NK-92 (cell line): ENCODE measurements around the gene KDF1.
"Not testable (repeated sequence)": the region's sequence is repeated elsewhere in the genome, so short reads cannot be mapped to it uniquely, and the experiment has no call there.

Experiments
- DNase-seq: peaks from one replicate; lab custom pipeline; 2025; ENCODE audit not compliant: unreplicated experiment; lab: John Stamatoyannopoulos, UW

Gene KDF1

GRCh38 chr1:26994020-26994786, 33.9 kb upstream of the KDF1 start:
- no peak for DNase-seq

DNA sequence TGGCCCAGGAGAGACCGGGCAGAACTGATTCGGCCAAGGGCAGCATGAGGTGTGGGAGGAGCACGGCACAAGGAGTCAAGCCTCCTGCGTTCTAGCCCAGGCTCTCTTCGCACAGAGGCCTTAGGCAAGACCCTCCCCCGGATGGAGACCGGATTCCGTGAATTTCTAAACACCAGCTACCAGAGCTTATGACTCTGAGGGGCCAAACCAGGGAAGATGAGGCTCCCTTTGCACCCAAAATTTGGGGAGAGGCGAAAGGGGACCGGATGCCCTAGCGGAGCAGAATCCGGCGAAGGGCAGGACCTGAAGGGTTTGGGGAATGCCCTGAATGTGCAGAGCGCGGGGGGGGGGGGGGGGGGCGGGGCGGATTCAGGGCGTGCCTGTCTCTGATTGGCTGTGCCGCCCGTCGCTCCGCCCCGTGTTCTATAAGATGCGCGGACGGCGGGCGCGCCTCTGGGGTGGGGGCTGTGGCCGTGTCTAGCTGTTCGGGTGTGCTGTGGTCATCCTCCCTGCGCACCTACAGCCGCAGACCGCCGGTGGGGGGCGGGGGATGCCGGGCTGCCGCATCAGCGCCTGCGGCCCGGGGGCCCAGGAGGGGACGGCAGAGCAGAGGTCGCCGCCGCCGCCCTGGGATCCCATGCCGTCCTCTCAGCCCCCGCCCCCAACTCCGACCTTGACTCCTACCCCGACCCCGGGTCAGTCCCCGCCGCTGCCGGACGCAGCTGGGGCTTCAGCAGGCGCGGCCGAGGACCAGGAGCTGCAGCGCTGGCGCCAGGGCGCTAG, 33.2 kb upstream of the KDF1 start, which contains the start of gene TRNP1:
Gene TRNP1, plus strand, starts transcription at position 456 of the 783 bp plus-strand sequence. Its CDS starts 95 bp downstream, at position 551.
- DNase-seq = no peak

GRCh38 chr1:26991310-26992116, 31.2 kb upstream of the KDF1 start:
- DNase-seq = no peak

DNA sequence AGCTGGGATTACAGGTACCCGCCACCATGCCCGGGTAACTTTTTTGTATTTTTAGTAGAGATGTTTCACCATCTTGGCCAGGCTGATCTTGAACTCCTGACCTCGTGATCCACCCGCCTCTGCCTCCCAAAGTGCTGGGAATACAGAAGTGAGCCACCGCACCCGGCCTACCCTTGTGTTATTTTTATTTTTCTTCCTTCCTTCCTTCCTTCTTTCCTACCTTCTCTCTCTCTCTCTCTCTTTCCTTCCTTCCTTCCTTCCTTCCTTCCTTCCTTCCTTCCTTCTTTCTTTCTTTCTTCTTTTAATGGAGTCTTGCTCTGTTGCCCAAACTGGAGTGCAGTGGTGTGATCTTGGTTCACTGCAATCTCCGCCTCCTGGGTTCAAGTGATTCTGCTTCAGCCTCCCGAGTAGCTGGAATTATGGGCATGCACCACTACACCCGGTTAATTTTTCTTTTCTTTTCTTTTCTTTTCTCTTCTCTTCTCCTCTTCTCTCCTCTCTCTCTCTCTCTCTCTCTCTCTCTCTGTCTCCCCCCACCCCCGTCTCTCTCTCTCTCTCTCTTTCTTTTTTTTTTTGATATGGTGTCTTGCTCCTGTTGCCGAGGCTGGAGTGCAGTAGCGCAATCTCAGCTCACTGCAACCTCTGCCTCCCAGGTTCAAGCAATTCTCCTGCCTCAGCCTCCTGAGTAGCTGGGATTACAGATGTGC, 29.3 kb upstream of the KDF1 start:
- not testable (repeated sequence) for DNase-seq

DNA sequence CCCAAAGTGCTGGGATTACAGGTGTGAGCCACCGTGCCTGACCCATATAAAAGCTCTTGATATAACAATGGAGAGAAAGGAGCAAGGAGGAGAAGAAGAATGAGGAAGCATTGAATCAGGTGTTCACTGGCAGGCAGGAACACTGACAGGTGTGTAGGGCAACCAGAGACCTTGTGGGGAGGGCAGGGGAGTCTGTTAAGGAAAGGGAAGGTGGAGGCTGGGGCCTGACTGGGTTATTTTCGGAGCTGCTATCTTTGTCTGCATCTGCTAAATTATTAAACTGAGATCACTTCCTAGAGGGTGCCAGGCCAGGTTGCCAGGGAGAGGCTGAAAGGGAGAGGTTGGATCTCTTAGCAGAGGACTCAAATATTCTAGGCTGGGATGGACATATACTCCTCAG, 26.4 kb upstream of the KDF1 start:
- no peak for DNase-seq

DNA sequence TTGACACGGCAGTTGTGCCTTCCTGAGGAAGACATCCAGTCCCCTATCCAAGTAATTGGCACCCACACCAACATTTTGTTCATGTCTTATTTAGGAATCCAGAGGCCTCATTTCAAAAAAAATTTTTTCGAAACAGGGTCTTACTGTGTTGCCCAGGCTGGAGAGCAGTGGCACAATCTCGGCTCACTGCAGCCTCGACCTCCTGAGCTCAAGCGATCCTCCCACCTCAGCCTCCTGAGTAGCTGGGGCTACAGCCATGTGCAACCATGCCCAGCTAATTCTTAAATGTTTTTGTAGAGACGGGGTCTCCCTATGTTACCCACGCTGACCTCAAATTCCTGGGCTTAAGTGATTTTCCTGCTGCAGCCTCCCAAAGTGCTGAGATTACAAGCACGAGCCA, 24.0 kb upstream of the KDF1 start:
- DNase-seq = no peak

GRCh38 chr1:26983863-26984262, 23.6 kb upstream of the KDF1 start:
- no peak for DNase-seq

- DNase-seq = no peak
These were observed 21.0 kb upstream of the KDF1 start for GRCh38 chr1:26981146-26981846.

- DNase-seq = no peak
These were observed 18.6 kb upstream of the KDF1 start for GRCh38 chr1:26978901-26979300.

DNA sequence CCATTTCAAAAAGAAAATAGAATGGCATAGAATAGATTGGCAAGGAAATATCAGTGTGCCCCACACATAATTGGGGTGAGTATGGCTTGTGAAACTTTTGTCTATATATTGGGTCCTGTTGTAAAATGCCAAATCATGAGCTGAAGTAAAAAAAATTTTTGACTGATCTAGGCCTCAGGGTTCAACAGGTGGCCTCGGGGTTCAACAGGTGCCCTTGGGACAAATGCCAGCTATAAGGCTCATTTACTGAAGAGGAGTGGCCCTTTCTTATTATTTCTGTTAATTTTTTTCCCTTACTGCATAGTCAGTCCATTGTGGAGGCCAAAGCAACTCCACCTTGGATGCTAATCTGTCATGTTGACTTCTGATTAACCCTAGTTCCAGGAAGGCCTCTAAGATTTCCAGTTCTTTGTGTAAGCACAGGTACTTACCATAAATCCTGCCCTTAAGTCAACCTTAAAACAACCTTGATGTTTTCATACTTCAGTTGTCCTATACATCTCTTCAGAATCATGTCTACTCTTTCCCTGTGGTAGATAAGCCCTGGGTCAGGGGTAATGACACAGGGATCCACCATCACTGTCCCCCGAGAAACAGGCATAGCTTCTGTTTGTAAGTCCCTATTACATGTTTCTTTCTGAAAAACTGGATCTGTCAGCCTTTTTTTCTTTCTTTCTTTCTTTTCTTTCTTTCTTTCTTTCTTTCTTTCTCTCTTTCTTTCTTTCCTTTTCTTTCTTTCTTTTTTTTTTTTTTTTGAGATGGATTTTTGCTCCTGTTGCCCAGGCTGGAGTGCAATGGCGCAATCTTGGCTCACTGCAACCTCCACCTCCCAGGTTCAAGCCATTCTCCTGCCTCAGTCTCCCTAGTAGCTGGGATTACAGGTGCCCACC, 16.6 kb upstream of the KDF1 start:
- DNase-seq = no peak

DNA sequence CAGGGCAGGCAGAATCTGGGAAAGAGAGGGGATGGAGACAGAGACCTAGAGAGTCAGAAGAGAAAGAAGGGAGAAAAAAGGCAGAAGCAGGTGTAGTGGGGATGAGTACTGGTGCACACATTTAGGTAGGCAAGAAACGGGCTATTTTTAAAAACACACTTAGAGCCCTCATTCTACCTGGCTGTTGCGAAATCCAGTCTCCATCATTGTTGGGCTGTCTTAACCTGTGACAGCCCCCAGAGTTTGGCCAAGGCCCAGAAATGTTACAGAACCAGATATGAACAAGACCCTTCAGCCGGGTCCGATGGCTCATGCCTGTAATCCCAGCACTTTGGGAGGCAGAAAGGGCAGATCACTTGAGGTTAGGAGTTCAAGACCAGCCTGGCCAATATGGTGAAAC, 12.6 kb upstream of the KDF1 start:
- DNase-seq = no peak

- DNase-seq = no peak
These were observed 12.1 kb upstream of the KDF1 start for GRCh38 chr1:26972390-26972789.

DNA sequence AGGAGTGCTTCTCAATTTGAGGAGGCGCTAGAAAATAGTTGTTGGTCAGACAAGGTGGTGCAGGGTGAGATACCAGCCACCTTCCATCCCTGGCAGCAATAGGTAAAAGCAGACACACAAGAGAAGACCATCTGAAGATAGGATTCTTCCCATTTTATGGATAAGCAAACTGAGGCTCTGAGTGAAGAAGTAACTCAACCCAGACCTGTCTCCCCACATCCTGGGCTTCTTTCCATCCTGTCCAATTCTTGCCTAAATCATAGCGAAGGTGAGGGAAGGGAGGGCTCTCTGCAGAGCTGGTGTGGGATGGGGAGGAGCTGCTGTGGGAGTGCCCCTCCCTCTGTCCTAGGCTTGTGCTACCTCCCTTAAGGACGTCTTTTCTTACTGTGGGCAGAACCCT, 11.3 kb upstream of the KDF1 start:
- no peak for DNase-seq

DNA sequence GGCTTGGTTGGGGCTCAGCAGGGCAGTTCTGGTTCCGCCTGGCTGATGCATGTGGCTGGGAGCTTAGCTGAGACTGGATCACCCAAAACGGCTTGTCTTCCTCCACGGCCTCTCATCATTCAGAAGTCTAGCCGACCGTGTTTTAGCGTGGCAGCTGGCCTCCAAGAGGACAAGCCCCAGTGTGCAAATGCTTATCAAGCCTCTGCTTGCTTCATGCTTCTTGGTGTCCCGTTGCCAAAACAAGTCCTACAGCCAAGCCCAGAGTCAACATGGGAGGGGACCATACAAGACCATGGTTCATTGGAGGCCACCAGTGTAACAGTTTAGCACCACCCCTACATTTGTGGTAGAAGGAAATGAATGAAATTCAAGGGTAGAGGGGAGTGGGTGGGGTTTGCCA, 10.5 kb upstream of the KDF1 start:
- DNase-seq = no peak

DNA sequence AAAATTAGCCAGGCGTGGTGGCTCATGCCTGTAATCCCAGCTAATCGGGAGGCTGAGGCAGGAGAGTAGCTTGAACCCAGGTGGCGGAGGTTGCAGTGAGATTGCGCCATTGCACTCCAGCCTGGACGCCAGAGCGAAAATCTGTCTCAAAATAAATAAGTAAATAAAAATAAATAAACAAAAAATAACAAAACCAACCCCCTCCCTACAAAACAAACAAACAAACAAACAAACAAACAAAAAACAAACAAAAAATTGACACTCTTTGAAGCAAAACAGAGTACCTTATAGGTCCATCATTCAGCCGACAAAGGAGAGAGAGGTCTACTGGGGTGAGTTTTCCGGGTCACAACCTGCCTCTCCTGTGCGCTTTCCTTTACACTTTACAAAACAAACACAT, 5.4 kb upstream of the KDF1 start:
- no peak for DNase-seq

GRCh38 chr1:26965213-26965612, 4.9 kb upstream of the KDF1 start:
- DNase-seq = no peak

GRCh38 chr1:26961826-26962225, 1.6 kb upstream of the KDF1 start:
- DNase-seq = no peak

- no peak for DNase-seq
These were observed 328 bp upstream of the KDF1 start for GRCh38 chr1:26960625-26960966.

GRCh38 chr1:26959270-26959669, 998 bp downstream of the KDF1 start:
- DNase-seq = no peak
